K562 (cell line): Measurements from ENCODE around the gene ZNF669. TPM values are rescaled to one million over a fixed set of nuclear protein-coding genes. Genes with fewer than 3 reads are reported as not detected.

Experiments
- EHMT2 ChIP-seq: fragments of 450-650 bp; IDR thresholded peaks from 2 replicates; pipeline ENCODE4 v1.6.1; 2018; ENCODE audit warnings: antibody characterized with exemption
- FOXM1 ChIP-seq, 2 experiments: fragments of 450-650 bp in 1 of 2; sonication (generic) in 1 of 2; formaldehyde crosslinking in 1 of 2; IDR thresholded peaks; 2 replicates each; pipeline versions ENCODE4 v1.6.1 to v1.9.0; 2017 to 2022; ENCODE audit warnings: low read depth in 2 of 2, mild to moderate bottlenecking in 2 of 2, missing genetic modification reagents in 1 of 2, moderate library complexity in 1 of 2
- GTF2F1 ChIP-seq: IDR thresholded peaks from 2 replicates; pipeline ENCODE4 v1.6.1; 2011; ENCODE audit warnings: low read depth, low read length, improper control_type of control experiment
- HMG20A ChIP-seq: fragments of 450-650 bp; formaldehyde crosslinking; conservative IDR thresholded peaks from 2 replicates; pipeline ENCODE4 v1.4.0; 2020; ENCODE audit warnings: mild to moderate bottlenecking, mixed read lengths
- MGA ChIP-seq: fragments of 450-650 bp; IDR thresholded peaks from 2 replicates; pipeline ENCODE4 v1.6.1; 2016; ENCODE audit warnings: mild to moderate bottlenecking, moderate library complexity
- NCOA1 ChIP-seq: fragments of 450-650 bp; IDR thresholded peaks from 2 replicates; pipeline ENCODE4 v1.6.1; 2016; ENCODE audit warnings: low read depth
- PTTG1 ChIP-seq: fragments of 450-650 bp; IDR thresholded peaks from 2 replicates; pipeline ENCODE4 v1.6.1; 2016; ENCODE audit warnings: low read depth, mild to moderate bottlenecking, missing genetic modification characterization, missing compliant biosample characterization
- SAFB2 ChIP-seq: fragments of 200-400 bp; formaldehyde crosslinking; IDR thresholded peaks from 2 replicates; pipeline ENCODE4 v1.6.1; 2018; ENCODE audit warnings: borderline replicate concordance, low read length, low read depth, moderate library complexity; ENCODE audit not compliant: severe bottlenecking
- TRIM28 ChIP-seq: fragments of 450-650 bp; IDR thresholded peaks from 2 replicates; pipeline ENCODE4 v1.6.1; 2017
- ZNF143 ChIP-seq: sonication (generic); formaldehyde crosslinking; IDR thresholded peaks from 2 replicates; pipeline ENCODE4 v1.9.0; 2022; ENCODE audit warnings: mild to moderate bottlenecking, missing genetic modification reagents
- polyA plus RNA-seq, 8 experiments: library from polyadenylated mRNA; depleted of rRNA in 4 of 8; stranded (reverse) in 5 of 8; unstranded in 3 of 8; fragments of >200 nt; fragmentation: Nextera tagmentation in 2 of 8; fragmentation: Illumina TruSeq in 1 of 8; extraction: Ambion mirVana in 2 of 8; extraction: Trizol in 1 of 8; gene quantifications; 2 replicates each; pipeline versions ENCODE4 v1.2.1 to v1.2.3, GENCODE V29; 2011 to 2014; ENCODE audit warnings: inconsistent platforms in 1 of 8, missing spikeins in 1 of 8
- total RNA-seq, 7 experiments: library from RNA; depleted of rRNA in 6 of 7; stranded (reverse); fragments of >200 nt in 6 of 7; fragmentation: Illumina TruSeq in 2 of 7; extraction: Trizol in 2 of 7; gene quantifications; 2 replicates each; pipeline versions ENCODE4 v1.2.1 to v1.2.3, GENCODE V29; 2011 to 2021; ENCODE audit warnings: low replicate concordance in 1 of 7
- TF ChIP-seq, protein P1 (sequence below): sonication (generic); formaldehyde crosslinking; IDR thresholded peaks from 2 replicates; pipeline ENCODE4 v1.9.0; 2022; ENCODE audit warnings: mild to moderate bottlenecking, missing genetic modification reagents
- TF ChIP-seq, protein P2 (sequence below): sonication (generic); formaldehyde crosslinking; IDR thresholded peaks from 2 replicates; pipeline ENCODE4 v1.4.0; 2020; ENCODE audit warnings: mild to moderate bottlenecking, missing genetic modification reagents

The ZNF669 gene
- total and polyA plus RNA-seq, 9 of the 15 experiments (the other 6 are each of a cell fraction or from before 2014, with no cell fraction given), result 5.3 to 18.3 (median 10.2) TPM

DNA sequence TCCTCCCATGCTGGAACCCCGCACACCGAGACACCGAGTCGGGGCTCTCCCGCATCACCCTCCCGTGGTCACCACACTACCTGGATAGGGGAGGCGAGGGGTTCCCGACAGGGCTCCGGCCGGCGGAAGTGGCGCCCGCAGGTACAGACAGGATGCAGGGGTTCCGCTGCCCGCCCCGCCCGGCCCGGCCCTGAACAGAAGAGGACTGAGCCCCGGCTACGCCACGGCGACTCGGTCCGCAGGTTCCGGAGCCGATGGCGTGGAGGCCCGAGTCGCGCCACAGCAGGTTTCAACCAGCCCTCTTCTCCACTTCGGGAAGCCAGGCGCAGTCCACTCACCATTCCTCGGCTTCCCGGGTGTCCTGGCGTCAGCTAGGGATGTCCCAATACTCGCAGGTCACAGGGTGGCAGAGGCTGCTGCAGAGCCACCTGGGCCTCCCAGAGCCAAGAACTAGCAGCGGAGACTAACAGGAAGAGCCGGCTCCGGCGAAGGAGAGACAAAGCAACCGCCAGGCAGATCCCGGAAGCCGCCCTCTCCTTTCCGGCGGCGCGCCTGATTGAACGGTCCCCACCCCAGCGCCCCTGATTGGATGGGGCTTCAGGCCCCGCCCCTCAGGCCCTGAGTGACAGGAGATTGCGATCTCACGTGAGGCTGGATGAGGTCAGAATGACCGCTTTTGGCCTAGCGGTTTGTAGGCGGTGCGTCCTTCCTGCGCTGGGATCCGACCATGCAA, at the start of gene ZNF669 (continued):
- TF ChIP-seq MGA, result peak; percentile 71
- TF ChIP-seq NCOA1, result peak; percentile 92
- TF ChIP-seq SAFB2, result no peak
- no peak for TF ChIP-seq FOXM1 (IDR thresholded peaks at IDR 0.05; ENCODE audit: low read depth)
- 0 out of 2 replicates have a peak, but pooled peaks have one; percentile 86 for TF ChIP-seq FOXM1 (CRISPR knock-in tag; IDR thresholded peaks at IDR 0.05; ENCODE audit: low read depth)
- no peak; the same call in 1 of the 2 replicates for TF ChIP-seq EHMT2
- no peak for TF ChIP-seq PTTG1
- no peak for TF ChIP-seq HMG20A (CRISPR knock-in tag)
- TF ChIP-seq, protein P1, sequence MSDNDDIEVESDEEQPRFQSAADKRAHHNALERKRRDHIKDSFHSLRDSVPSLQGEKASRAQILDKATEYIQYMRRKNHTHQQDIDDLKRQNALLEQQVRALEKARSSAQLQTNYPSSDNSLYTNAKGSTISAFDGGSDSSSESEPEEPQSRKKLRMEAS (CRISPR knock-in tag), result peak; percentile 67
- TF ChIP-seq ZNF143 (CRISPR knock-in tag), result no peak
- no peak; the same call in 1 of the 2 replicates for TF ChIP-seq GTF2F1
- TF ChIP-seq, protein P2, sequence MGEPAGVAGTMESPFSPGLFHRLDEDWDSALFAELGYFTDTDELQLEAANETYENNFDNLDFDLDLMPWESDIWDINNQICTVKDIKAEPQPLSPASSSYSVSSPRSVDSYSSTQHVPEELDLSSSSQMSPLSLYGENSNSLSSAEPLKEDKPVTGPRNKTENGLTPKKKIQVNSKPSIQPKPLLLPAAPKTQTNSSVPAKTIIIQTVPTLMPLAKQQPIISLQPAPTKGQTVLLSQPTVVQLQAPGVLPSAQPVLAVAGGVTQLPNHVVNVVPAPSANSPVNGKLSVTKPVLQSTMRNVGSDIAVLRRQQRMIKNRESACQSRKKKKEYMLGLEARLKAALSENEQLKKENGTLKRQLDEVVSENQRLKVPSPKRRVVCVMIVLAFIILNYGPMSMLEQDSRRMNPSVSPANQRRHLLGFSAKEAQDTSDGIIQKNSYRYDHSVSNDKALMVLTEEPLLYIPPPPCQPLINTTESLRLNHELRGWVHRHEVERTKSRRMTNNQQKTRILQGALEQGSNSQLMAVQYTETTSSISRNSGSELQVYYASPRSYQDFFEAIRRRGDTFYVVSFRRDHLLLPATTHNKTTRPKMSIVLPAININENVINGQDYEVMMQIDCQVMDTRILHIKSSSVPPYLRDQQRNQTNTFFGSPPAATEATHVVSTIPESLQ (CRISPR knock-in tag), result no peak; the same call in 1 of the 2 replicates
- TF ChIP-seq TRIM28, result no peak; the same call in 1 of the 2 replicates
